HG03064 (cell line): ENCODE measurements around the gene CDK6.

Experiments
- ATAC-seq: cut with Tn5 transposase; IDR thresholded peaks from one replicate; pipeline ENCODE4 v1.9.1; 2021; ENCODE audit warnings: low read depth; ENCODE audit not compliant: unreplicated experiment

The CDK6 gene

DNA sequence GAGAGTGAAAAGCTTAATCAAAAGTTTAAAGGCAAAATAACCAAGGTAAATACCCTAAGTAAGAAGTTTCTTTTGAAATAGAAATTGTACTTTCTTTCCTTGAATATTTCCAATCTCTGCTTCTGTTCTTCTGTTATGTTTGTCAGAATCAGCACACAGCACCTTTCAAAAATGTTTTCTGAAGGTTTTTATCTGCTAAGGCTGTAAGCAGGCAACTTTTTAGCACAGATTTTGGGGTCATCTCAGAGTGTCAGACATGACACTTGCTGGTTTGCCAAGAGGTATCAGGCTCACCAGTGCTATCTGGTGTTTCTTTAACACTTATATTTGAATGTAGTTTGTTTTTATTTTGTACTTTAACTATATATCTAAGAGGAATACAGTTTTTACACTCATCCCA lies 94.2 kb downstream of the CDK6 start:
- no peak for ATAC-seq

DNA sequence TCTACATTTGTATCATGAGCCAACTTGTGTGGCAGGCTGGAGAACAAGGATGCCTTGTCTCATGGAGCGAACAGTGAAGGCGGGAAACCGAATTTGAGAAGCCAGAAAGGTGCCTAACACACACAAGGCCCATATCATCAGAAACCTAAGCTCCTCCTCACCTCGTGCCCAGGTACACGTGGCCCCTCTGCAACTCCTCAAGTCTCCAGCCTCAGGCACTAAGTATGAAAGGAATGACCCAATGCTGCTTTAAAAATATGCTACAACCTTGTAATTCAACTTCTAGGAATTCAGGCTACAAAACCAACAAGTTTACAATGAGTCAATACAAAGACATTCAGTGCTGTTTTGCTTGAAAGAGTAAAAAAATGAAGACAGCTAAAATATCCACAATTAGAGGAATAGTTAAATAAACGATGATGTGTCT lies 95.7 kb downstream of the CDK6 start:
- ATAC-seq: no peak

- ATAC-seq: no peak
Measured at GRCh38 chr7:92740134-92740533, 96.2 kb downstream of the CDK6 start.

- no peak for ATAC-seq
Measured at GRCh38 chr7:92739091-92739490, 97.3 kb downstream of the CDK6 start.

- peak; percentile 95 for ATAC-seq
Measured at GRCh38 chr7:92737706-92738105, 98.7 kb downstream of the CDK6 start.

GRCh38 chr7:92736870-92737269 lies 99.5 kb downstream of the CDK6 start:
- ATAC-seq: no peak

DNA sequence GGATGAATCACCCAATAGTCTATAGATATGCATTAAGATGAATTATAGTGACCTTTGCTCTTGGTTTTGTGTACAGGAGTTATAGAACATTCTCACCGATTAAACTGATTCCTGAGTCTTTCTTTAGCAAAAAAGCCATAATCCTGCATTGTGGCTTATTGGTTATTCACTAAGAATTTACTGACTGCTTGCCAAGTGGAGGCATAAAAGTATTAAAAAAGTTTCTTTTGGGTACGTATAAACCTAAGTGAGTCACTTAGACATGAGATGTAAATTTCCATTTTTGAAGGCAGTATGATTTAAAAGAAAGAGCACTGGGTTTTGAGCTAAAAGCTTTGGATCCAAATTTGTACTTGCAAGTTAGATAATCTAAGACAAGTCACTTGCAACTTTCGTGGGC lies 100.7 kb downstream of the CDK6 start:
- ATAC-seq: no peak

DNA sequence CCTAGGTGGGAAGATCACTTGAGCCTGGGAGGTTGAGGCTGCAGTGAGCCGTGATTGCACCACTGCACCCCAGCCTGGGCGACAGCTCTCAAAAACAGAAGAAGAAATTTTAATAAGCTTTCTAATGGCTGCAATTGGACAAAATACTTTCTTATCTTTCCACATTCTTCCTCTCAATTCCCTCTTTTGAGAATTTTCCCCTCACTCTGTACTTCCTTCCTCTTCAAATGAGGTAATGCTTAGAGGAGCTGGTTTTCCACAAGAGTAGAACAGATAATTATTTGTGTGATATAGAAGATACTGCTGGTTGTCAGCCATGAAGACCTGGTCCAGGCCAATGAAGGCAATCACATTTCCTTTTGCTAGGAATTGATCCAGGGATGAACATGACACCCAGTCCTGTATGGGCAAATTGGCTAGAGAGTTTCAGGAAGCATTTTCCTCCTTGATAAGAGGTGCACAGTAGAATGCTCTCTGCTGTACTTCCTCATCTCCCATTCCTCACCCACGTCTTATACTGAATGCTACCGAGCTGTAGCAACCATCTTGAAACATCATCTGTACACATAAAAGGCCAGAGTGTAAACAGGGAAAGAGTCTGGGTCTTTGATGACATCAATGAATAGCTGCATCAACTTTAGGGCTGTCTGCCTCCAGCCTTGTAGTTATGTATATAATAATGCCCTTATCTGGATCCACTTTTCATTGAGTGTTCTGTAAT lies 103.9 kb downstream of the CDK6 start:
- ATAC-seq: no peak

GRCh38 chr7:92731335-92732063 lies 104.9 kb downstream of the CDK6 start:
- no peak for ATAC-seq

- ATAC-seq: no peak
Measured at GRCh38 chr7:92730808-92731207, 105.6 kb downstream of the CDK6 start.

DNA sequence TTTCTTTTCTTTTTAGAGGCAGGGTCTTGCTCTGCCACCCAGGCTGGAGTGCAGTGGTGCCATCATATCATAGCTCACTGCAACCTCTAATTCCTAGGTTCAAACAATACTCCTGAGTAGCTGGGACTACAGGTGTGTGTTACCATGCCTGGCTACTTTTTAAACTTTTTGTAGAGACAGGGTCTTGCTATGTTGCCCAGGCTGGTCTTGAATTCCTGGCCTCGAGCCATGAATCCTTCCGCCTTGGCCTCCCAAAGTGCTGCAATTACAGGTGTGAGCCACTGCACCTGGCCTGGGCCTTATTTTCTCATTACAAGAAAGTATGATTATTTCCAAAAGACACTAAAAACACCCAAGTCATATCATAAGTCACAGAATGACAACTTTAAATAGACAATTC lies 106.6 kb downstream of the CDK6 start:
- ATAC-seq: no peak

GRCh38 chr7:92729172-92729571 lies 107.2 kb downstream of the CDK6 start:
- ATAC-seq: no peak

DNA sequence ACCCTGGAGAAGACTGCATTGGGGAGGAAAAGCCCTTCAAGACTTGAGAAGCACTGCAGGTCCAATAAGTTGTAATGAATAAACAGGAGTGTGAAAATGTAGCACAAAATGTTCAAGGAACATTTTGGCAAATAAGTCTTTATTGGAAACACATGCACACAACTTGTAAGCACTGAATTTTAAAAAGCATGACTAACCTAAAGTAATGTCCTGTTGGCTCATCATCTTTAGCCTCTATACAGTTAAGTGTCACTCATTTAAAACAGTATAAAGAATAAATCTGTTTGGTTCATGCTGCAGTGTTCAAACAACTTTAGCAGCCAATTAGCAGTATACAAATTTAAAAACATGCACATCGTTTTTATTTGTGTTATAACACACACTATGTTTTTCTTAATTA lies 108.6 kb downstream of the CDK6 start:
- no peak for ATAC-seq

GRCh38 chr7:92725161-92725925 lies 111.0 kb downstream of the CDK6 start:
- no peak for ATAC-seq

DNA sequence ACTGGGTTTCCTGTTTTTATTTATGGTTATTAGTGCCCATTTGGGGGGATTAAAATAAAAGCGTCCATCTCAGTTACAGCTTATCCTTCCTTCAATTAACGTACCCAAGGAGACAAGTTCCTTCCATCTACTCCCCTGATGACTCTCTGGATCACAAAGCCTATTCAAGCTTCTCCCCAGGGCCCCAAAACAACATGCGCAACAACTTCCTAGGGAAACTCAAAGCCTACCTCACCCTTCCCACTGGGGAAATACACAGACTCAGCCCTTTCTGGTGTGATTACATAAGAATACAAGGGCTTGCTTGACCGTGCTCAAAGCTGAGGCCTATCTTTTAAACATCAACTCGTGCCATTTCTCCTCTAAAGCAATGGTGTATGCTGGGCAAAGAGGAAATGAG lies 112.4 kb downstream of the CDK6 start:
- no peak for ATAC-seq

GRCh38 chr7:92723205-92723604 lies 113.2 kb downstream of the CDK6 start:
- no peak for ATAC-seq

DNA sequence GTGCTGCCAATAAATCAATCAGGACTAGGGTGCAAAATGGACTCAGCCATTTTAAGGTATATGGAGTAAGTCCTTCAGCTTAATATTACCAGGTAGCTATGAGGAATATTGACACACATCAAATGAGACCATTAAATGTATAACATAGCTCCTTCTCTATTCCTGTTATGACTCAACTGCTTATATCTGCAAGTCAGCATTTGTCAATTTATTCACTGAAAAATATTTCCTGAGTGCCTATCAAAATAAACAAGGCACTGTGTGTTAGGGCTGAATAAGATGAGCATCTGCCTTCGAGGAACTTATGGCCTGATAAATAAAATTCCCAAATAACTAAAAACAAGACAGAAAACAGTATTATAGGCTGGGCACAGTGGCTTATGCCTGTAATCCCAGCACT lies 113.8 kb downstream of the CDK6 start:
- no peak for ATAC-seq

GRCh38 chr7:92720604-92721350 lies 115.6 kb downstream of the CDK6 start:
- peak; percentile 72 for ATAC-seq

GRCh38 chr7:92717993-92718716 lies 118.2 kb downstream of the CDK6 start:
- peak; percentile 37 for ATAC-seq

DNA sequence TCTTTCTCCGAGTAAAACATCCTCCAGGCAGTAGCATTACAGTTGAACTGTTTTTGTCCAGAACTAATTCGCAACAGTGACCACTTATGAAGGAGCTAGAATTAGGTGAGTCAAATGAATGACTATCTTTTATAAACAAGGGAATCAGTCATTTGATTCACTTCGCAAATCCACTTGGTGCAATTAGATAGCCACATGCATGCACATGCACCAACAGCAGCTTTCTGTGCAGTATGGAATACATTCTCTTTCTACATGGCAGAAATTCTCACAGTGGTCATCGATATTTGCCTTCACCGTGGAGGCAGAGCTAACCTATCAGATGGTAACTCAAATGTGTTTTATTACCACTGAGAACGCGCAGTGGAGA lies 118.8 kb downstream of the CDK6 start:
- no peak for ATAC-seq
